WTC11 (cell line): ENCODE data around the gene BICD1. TPM values are rescaled to one million over a fixed set of nuclear protein-coding genes. Genes with fewer than 3 reads are reported as not detected.

Source experiments
- ATAC-seq: fragments of 200-7000 bp; cut with Tn5 transposase; 2 replicates; pipeline ENCODE4 v1.10.0; 2021; ENCODE audit warnings: mild to moderate bottlenecking, moderate library complexity
- CTCF ChIA-PET: fragments of 300-600 bp; sonication (Branson Sonifier 250); formaldehyde crosslinking; loops from one replicate; lab custom pipeline; 2021; ENCODE audit warnings: antibody characterized with exemption; lab: Charles Lee
- POLR2A ChIA-PET: fragments of 350-600 bp; sonication (Branson Sonifier 250); formaldehyde crosslinking; loops from one replicate; lab custom pipeline; 2021; ENCODE audit warnings: antibody characterized with exemption; lab: Charles Lee
- DNase-seq: peaks from one replicate; pipeline ENCODE4 v3.0.0; 2021; ENCODE audit warnings: low spot score
- H3K27ac Mint-ChIP-seq: 2 replicates; pipeline ENCODE4 v1.8.0; 2021; ENCODE audit warnings: mixed read lengths
- H3K27me3 Mint-ChIP-seq: 2 replicates; pipeline ENCODE4 v1.8.0; 2021; ENCODE audit warnings: low read depth, mild to moderate bottlenecking, moderate library complexity, mixed read lengths
- H3K36me3 Mint-ChIP-seq: 2 replicates; pipeline ENCODE4 v1.8.0; 2021; ENCODE audit warnings: mixed read lengths
- H3K4me1 Mint-ChIP-seq: 2 replicates; pipeline ENCODE4 v1.8.0; 2022; ENCODE audit warnings: mixed read lengths
- H3K4me3 Mint-ChIP-seq: 2 replicates; pipeline ENCODE4 v1.8.0; 2021; ENCODE audit warnings: mild to moderate bottlenecking, moderate library complexity, mixed read lengths
- H3K9me3 Mint-ChIP-seq: 2 replicates; pipeline ENCODE4 v1.8.0; 2021; ENCODE audit warnings: mixed read lengths
- ATF6 ChIP-seq: sonication (generic); formaldehyde crosslinking; IDR thresholded peaks from 2 replicates; pipeline ENCODE4 v1.8.1; 2023; ENCODE audit warnings: mild to moderate bottlenecking, missing genetic modification reagents
- FOXK1 ChIP-seq: sonication (generic); formaldehyde crosslinking; IDR thresholded peaks from 2 replicates; pipeline ENCODE4 v1.8.0; 2022; ENCODE audit warnings: mild to moderate bottlenecking, moderate library complexity, missing genetic modification reagents
- FOXP4 ChIP-seq: sonication (generic); formaldehyde crosslinking; IDR thresholded peaks from 2 replicates; pipeline ENCODE4 v1.8.0; 2022; ENCODE audit warnings: mild to moderate bottlenecking, missing genetic modification reagents
- GABPB1 ChIP-seq: sonication (generic); formaldehyde crosslinking; IDR thresholded peaks from 2 replicates; pipeline ENCODE4 v1.8.1; 2023; ENCODE audit warnings: mild to moderate bottlenecking, missing genetic modification reagents
- GTF2I ChIP-seq: fragments of 250-450 bp; sonication (Bioruptor Pico); conservative IDR thresholded peaks from 2 replicates; pipeline ENCODE4 v1.4.0; 2021; ENCODE audit warnings: mild to moderate bottlenecking
- IRF1 ChIP-seq: sonication (generic); formaldehyde crosslinking; IDR thresholded peaks from 2 replicates; pipeline ENCODE4 v1.8.0; 2023; ENCODE audit warnings: missing genetic modification reagents
- JUN ChIP-seq: sonication (generic); formaldehyde crosslinking; IDR thresholded peaks from 2 replicates; pipeline ENCODE4 v1.8.0; 2023; ENCODE audit warnings: mild to moderate bottlenecking, missing genetic modification reagents
- KAT7 ChIP-seq: sonication (generic); formaldehyde crosslinking; IDR thresholded peaks from 2 replicates; pipeline ENCODE4 v1.8.1; 2023; ENCODE audit warnings: missing genetic modification reagents, mild to moderate bottlenecking, borderline replicate concordance
- MXD4 ChIP-seq: fragments of 250-450 bp; sonication (Bioruptor Pico); IDR thresholded peaks from 2 replicates; pipeline ENCODE4 v1.8.0; 2021; ENCODE audit warnings: mild to moderate bottlenecking, moderate library complexity, borderline replicate concordance
- NFYB ChIP-seq: sonication (generic); formaldehyde crosslinking; conservative IDR thresholded peaks from 2 replicates; pipeline ENCODE4 v1.8.0; 2022; ENCODE audit warnings: low read depth, missing genetic modification reagents
- NR2C2 ChIP-seq: sonication (generic); formaldehyde crosslinking; IDR thresholded peaks from 2 replicates; pipeline ENCODE4 v1.8.0; 2022; ENCODE audit warnings: mild to moderate bottlenecking, missing genetic modification reagents
- OVOL2 ChIP-seq: fragments of 250-450 bp; sonication (Bioruptor Pico); IDR thresholded peaks from 2 replicates; pipeline ENCODE4 v1.9.0; 2021; ENCODE audit warnings: mild to moderate bottlenecking, borderline replicate concordance
- PREB ChIP-seq: sonication (generic); formaldehyde crosslinking; IDR thresholded peaks from 2 replicates; pipeline ENCODE4 v1.8.1; 2022; ENCODE audit warnings: mild to moderate bottlenecking, missing genetic modification reagents, moderate library complexity, borderline replicate concordance
- USF2 ChIP-seq: sonication (generic); formaldehyde crosslinking; IDR thresholded peaks from 2 replicates; pipeline ENCODE4 v1.8.1; 2023; ENCODE audit warnings: mild to moderate bottlenecking, missing genetic modification reagents, moderate library complexity
- ZNF416 ChIP-seq: fragments of 250-450 bp; sonication (Bioruptor Pico); IDR thresholded peaks from 2 replicates; pipeline ENCODE4 v1.9.0; 2021; ENCODE audit warnings: mild to moderate bottlenecking, inconsistent platforms
- ZNF512 ChIP-seq: sonication (generic); formaldehyde crosslinking; IDR thresholded peaks from 2 replicates; pipeline ENCODE4 v1.8.1; 2022; ENCODE audit warnings: missing genetic modification reagents, borderline replicate concordance
- total RNA-seq: library from RNA; stranded (reverse); gene quantifications from 3 replicates; pipeline ENCODE4 v1.2.3, GENCODE V29; 2021

The BICD1 gene
- total RNA-seq, 1 experiment from 2014 or later: 69.4 TPM

- TF ChIP-seq USF2: no peak
- TF ChIP-seq PREB: no peak
- no peak for TF ChIP-seq OVOL2 (CRISPR knock-in tag)
- TF ChIP-seq ZNF416 (CRISPR knock-in tag): no peak
Measured at GRCh38 chr12:32397696-32398095, 291.0 kb downstream of the BICD1 start (continued).

GRCh38 chr12:32398181-32398580 lies 291.5 kb downstream of the BICD1 start:
- DNase-seq (no peak), ATAC-seq (no peak)
- Mint-ChIP-seq H3K27me3 (no peaks in the 10 kb centered on the region), H3K4me3 (peak overlapping the region; percentile 77), H3K4me1 (peaks cover 50% of the 10 kb centered on the region), H3K27ac (peak overlapping the region; percentile 97), H3K9me3 (no peaks in the 10 kb centered on the region), H3K36me3 (peaks cover 7% of the 10 kb centered on the region)
- CTCF ChIA-PET: interaction anchor here (0.6 to 1.1 kb wide), 2 partner anchors 43 to 173 kb away, joined by 3 to 4 read pairs; no protein-coding TSS in a partner anchor
- POLR2A ChIA-PET: interaction anchor here (0.9 kb wide), 1 partner anchor 760 kb away, joined by 3 read pairs; no protein-coding TSS in a partner anchor
- TF ChIP-seq IRF1 (CRISPR knock-in tag) (no peak), GTF2I (CRISPR knock-in tag) (no peak), GABPB1 (CRISPR knock-in tag) (no peak), KAT7 (CRISPR knock-in tag) (no peak), FOXP4 (no peak), ATF6 (CRISPR knock-in tag) (no peak), FOXK1 (no peak), USF2 (no peak), OVOL2 (CRISPR knock-in tag) (no peak), NR2C2 (CRISPR knock-in tag) (no peak), ZNF512 (CRISPR knock-in tag) (no peak), JUN (CRISPR knock-in tag) (no peak), MXD4 (CRISPR knock-in tag) (no peak), NFYB (CRISPR knock-in tag) (no peak)
